ENCODE results near the gene SLC52A1. TPM values are rescaled to one million over a fixed set of nuclear protein-coding genes. Genes with fewer than 3 reads are reported as not detected.
A peak's percentile ranks its signal among the peaks of the same experiment; 100 is the strongest.
"Not testable (repeated sequence)": the region's sequence is repeated elsewhere in the genome, so short reads cannot be mapped to it uniquely, and the experiment has no call there.

SLC52A1 gene
- polyA plus RNA-seq (2013, experiment 1 of 2): 0.20 TPM
- not detected for polyA plus RNA-seq (2013, experiment 2 of 2)

GRCh38 chr17:5035315-5035714 is at the start of gene SLC52A1:
SLC52A1 (minus strand) TSS chr17:5035426; CDS start chr17:5034606, 820 bp downstream.
- Histone ChIP-seq H3K27me3 (ENCODE audit: insufficient read depth, low read length) (no peaks in the 10 kb centered on the region), H3K36me3 (ENCODE audit: insufficient read depth, low read length) (no peaks in the 10 kb centered on the region), H3K27ac (ENCODE audit: low read depth, low read length) (no peak within 1 kb of the TSS), H3K4me3 (ENCODE audit: low read length) (peak within 1 kb of the TSS; percentile 46), H3K9me3 (ENCODE audit: insufficient read depth, low read depth, low read length) (no peaks in the 10 kb centered on the region), H3K4me1 (ENCODE audit: insufficient read depth, low read length) (no peaks in the 10 kb centered on the region), H3K9ac (ENCODE audit: low read depth, low read length) (no peak within 1 kb of the TSS)
- 15% methylated on average over 23 of the region's 24 CpGs for WGBS

- 91% methylated on average over 3 of the region's 3 CpGs for WGBS
- Histone ChIP-seq H3K9me3 (ENCODE audit: insufficient read depth, low read depth, low read length) (no peaks in the 10 kb centered on the region), H3K27me3 (ENCODE audit: insufficient read depth, low read length) (no peaks in the 10 kb centered on the region), H3K36me3 (ENCODE audit: insufficient read depth, low read length) (no peaks in the 10 kb centered on the region), H3K9ac (ENCODE audit: low read depth, low read length) (no peak overlapping the region), H3K4me1 (ENCODE audit: insufficient read depth, low read length) (peaks cover 2% of the 10 kb centered on the region), H3K4me3 (ENCODE audit: low read length) (no peak overlapping the region), H3K27ac (ENCODE audit: low read depth, low read length) (no peak overlapping the region)
Observed at GRCh38 chr17:5080591-5080990, 45.4 kb upstream of the SLC52A1 start.

GRCh38 chr17:5078106-5079028 is 43.1 kb upstream of the SLC52A1 start, which contains the start of gene ZFP3:
ZFP3 (plus strand) TSS chr17:5078467; CDS start chr17:5091505, 13,038 bp downstream.
- 93% methylated on average over 75 of the region's 75 CpGs for WGBS
- Histone ChIP-seq H3K9me3 (ENCODE audit: insufficient read depth, low read depth, low read length) (no peaks in the 10 kb centered on the region), H3K27me3 (ENCODE audit: insufficient read depth, low read length) (no peaks in the 10 kb centered on the region), H3K27ac (ENCODE audit: low read depth, low read length) (no peak within 1 kb of the TSS), H3K4me3 (ENCODE audit: low read length) (peak within 1 kb of the TSS; percentile 16; the same call in 1 of the 2 replicates), H3K36me3 (ENCODE audit: insufficient read depth, low read length) (no peaks in the 10 kb centered on the region), H3K4me1 (ENCODE audit: insufficient read depth, low read length) (peaks cover 10% of the 10 kb centered on the region), H3K9ac (ENCODE audit: low read depth, low read length) (no peak within 1 kb of the TSS)

GRCh38 chr17:5077781-5078105 is 42.5 kb upstream of the SLC52A1 start:
- Histone ChIP-seq H3K27ac (ENCODE audit: low read depth, low read length) (no peak overlapping the region), H3K4me3 (ENCODE audit: low read length) (no peak overlapping the region)

GRCh38 chr17:5077275-5077674 is 42.0 kb upstream of the SLC52A1 start:
- not testable (repeated sequence) for H3K27ac ChIP-seq (ENCODE audit: low read depth, low read length)

More at GRCh38 chr17:5077781-5078105, 42.5 kb upstream of the SLC52A1 start:
- H3K9me3 ChIP-seq (ENCODE audit: insufficient read depth, low read depth, low read length): no peaks in the 10 kb centered on the region
- H3K4me1 ChIP-seq (ENCODE audit: insufficient read depth, low read length): peaks cover 10% of the 10 kb centered on the region
- H3K9ac ChIP-seq (ENCODE audit: low read depth, low read length): no peak overlapping the region
- WGBS: 95% methylated on average over 14 of the region's 14 CpGs
- H3K27me3 ChIP-seq (ENCODE audit: insufficient read depth, low read length): no peaks in the 10 kb centered on the region
- H3K36me3 ChIP-seq (ENCODE audit: insufficient read depth, low read length): no peaks in the 10 kb centered on the region

GRCh38 chr17:5075472-5075871 is 40.2 kb upstream of the SLC52A1 start:
- not testable (repeated sequence) for H3K36me3 ChIP-seq (ENCODE audit: insufficient read depth, low read length); H3K27me3 ChIP-seq (ENCODE audit: insufficient read depth, low read length); H3K9me3 ChIP-seq (ENCODE audit: insufficient read depth, low read depth, low read length); H3K4me1 ChIP-seq (ENCODE audit: insufficient read depth, low read length); H3K4me3 ChIP-seq (ENCODE audit: low read length)
- Histone ChIP-seq H3K9ac (ENCODE audit: low read depth, low read length) (0 out of 2 replicates have a peak overlapping the region, but pooled peaks have one; percentile 9), H3K27ac (ENCODE audit: low read depth, low read length) (peak overlapping the region; percentile 66; the same call in 1 of the 2 replicates)
- 92% methylated on average over 4 of the region's 5 CpGs for WGBS

More at GRCh38 chr17:5077275-5077674, 42.0 kb upstream of the SLC52A1 start:
- not testable (repeated sequence) for H3K4me3 ChIP-seq (ENCODE audit: low read length); H3K9ac ChIP-seq (ENCODE audit: low read depth, low read length); H3K36me3 ChIP-seq (ENCODE audit: insufficient read depth, low read length); H3K9me3 ChIP-seq (ENCODE audit: insufficient read depth, low read depth, low read length); H3K27me3 ChIP-seq (ENCODE audit: insufficient read depth, low read length); H3K4me1 ChIP-seq (ENCODE audit: insufficient read depth, low read length)
- 98% methylated on average over 24 of the region's 24 CpGs for WGBS

- Histone ChIP-seq H3K4me3 (ENCODE audit: low read length) (no peak overlapping the region), H3K27me3 (ENCODE audit: insufficient read depth, low read length) (no peaks in the 10 kb centered on the region), H3K4me1 (ENCODE audit: insufficient read depth, low read length) (peaks cover 5% of the 10 kb centered on the region), H3K36me3 (ENCODE audit: insufficient read depth, low read length) (no peaks in the 10 kb centered on the region), H3K9ac (ENCODE audit: low read depth, low read length) (no peak overlapping the region), H3K27ac (ENCODE audit: low read depth, low read length) (no peak overlapping the region), H3K9me3 (ENCODE audit: insufficient read depth, low read depth, low read length) (no peaks in the 10 kb centered on the region)
- 92% methylated on average over 4 of the region's 4 CpGs for WGBS
Observed at GRCh38 chr17:5069724-5070123, 34.5 kb upstream of the SLC52A1 start.

- no peaks in the 10 kb centered on the region for H3K36me3 ChIP-seq (ENCODE audit: insufficient read depth, low read length)
- WGBS: 97% methylated on average over 3 of the region's 3 CpGs
- no peak overlapping the region for H3K9ac ChIP-seq (ENCODE audit: low read depth, low read length)
- no peak overlapping the region for H3K27ac ChIP-seq (ENCODE audit: low read depth, low read length)
- no peak overlapping the region for H3K4me3 ChIP-seq (ENCODE audit: low read length)
- no peaks in the 10 kb centered on the region for H3K4me1 ChIP-seq (ENCODE audit: insufficient read depth, low read length)
- no peaks in the 10 kb centered on the region for H3K27me3 ChIP-seq (ENCODE audit: insufficient read depth, low read length)
- no peaks in the 10 kb centered on the region for H3K9me3 ChIP-seq (ENCODE audit: insufficient read depth, low read depth, low read length)
Observed at GRCh38 chr17:5068236-5068635, 33.0 kb upstream of the SLC52A1 start.

GRCh38 chr17:5065227-5065744 is 30.1 kb upstream of the SLC52A1 start:
- no peak overlapping the region for H3K9ac ChIP-seq (ENCODE audit: low read depth, low read length)
- no peaks in the 10 kb centered on the region for H3K4me1 ChIP-seq (ENCODE audit: insufficient read depth, low read length)
- H3K27me3 ChIP-seq (ENCODE audit: insufficient read depth, low read length): no peaks in the 10 kb centered on the region
- no peak overlapping the region for H3K4me3 ChIP-seq (ENCODE audit: low read length)
- no peaks in the 10 kb centered on the region for H3K9me3 ChIP-seq (ENCODE audit: insufficient read depth, low read depth, low read length)
- no peaks in the 10 kb centered on the region for H3K36me3 ChIP-seq (ENCODE audit: insufficient read depth, low read length)
- 87% methylated on average over 1 of the region's 1 CpG for WGBS
- H3K27ac ChIP-seq (ENCODE audit: low read depth, low read length): no peak overlapping the region

- no peaks in the 10 kb centered on the region for H3K9me3 ChIP-seq (ENCODE audit: insufficient read depth, low read depth, low read length)
- no peak overlapping the region for H3K9ac ChIP-seq (ENCODE audit: low read depth, low read length)
- WGBS: 86% methylated on average over 10 of the region's 10 CpGs
- H3K27ac ChIP-seq (ENCODE audit: low read depth, low read length): no peak overlapping the region
- H3K4me1 ChIP-seq (ENCODE audit: insufficient read depth, low read length): no peaks in the 10 kb centered on the region
- H3K27me3 ChIP-seq (ENCODE audit: insufficient read depth, low read length): no peaks in the 10 kb centered on the region
- H3K4me3 ChIP-seq (ENCODE audit: low read length): no peak overlapping the region
- no peaks in the 10 kb centered on the region for H3K36me3 ChIP-seq (ENCODE audit: insufficient read depth, low read length)
Observed at GRCh38 chr17:5055543-5055942, 20.3 kb upstream of the SLC52A1 start.

GRCh38 chr17:5050278-5050677 is 15.1 kb upstream of the SLC52A1 start:
- 79% methylated on average over 9 of the region's 9 CpGs for WGBS

More at GRCh38 chr17:5050278-5050677, 15.1 kb upstream of the SLC52A1 start:
- no peak overlapping the region for H3K4me3 ChIP-seq (ENCODE audit: low read length)
- H3K36me3 ChIP-seq (ENCODE audit: insufficient read depth, low read length): no peaks in the 10 kb centered on the region
- no peaks in the 10 kb centered on the region for H3K9me3 ChIP-seq (ENCODE audit: insufficient read depth, low read depth, low read length)
- no peak overlapping the region for H3K27ac ChIP-seq (ENCODE audit: low read depth, low read length)
- no peak overlapping the region for H3K9ac ChIP-seq (ENCODE audit: low read depth, low read length)
- H3K27me3 ChIP-seq (ENCODE audit: insufficient read depth, low read length): no peaks in the 10 kb centered on the region
- no peaks in the 10 kb centered on the region for H3K4me1 ChIP-seq (ENCODE audit: insufficient read depth, low read length)
